HG03280 (cell line): ENCODE data around the gene ALPI.

Experiments used
- ATAC-seq: cut with Tn5 transposase; IDR thresholded peaks from one replicate; pipeline ENCODE4 v1.9.1; 2021; ENCODE audit warnings: mild to moderate bottlenecking, moderate library complexity; ENCODE audit not compliant: unreplicated experiment

The ALPI gene

DNA sequence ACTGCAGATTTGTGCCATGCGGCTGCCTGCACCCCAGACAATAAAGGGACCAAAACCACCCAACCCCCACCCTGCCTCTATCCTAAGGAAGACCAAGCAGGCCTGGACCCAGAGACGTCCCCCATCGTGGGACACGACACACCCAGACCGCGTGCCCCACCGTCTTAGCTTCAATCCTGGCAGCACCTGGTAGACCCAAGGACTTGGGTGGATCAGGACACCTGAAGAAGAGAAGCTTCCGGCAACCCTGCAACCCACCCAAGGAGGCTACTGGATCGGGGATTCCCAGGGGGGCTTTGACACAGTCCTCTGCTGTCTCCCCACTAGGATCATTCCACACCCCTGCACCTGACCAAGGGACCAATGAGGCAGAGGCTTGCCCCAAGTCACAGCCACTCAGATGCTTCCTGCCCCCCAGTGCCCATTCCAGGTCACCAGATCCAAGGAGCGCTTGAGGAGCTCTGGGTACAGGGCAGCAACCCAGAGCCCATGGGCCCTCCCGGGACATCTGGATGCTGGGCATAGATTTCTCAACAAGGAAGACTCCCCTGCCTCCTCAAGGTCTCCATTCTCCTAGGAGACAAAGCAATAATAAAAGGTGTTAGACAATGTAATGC, 3.6 kb downstream of the ALPI start:
- no peak for ATAC-seq

DNA sequence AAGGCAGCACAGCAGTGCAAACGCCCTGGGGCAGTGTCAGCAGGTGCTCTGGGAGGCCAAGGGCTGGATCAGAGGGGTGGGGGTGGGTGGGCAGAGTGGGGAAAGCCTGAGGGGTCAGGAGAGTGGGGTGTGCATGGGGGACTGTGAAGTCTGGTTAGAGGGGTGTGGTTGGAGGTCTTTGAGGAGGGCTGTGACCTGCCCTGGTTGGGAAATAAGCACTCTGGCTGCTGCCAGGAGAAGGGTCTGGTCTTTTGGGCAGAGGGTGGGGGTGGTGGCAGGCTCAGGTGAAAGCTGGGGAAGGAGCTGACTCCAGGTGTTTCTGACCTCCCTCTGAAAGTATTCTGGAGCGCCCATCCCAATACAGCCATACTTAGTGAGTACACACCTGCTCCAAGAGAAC, 4.2 kb downstream of the ALPI start:
- no peak for ATAC-seq

GRCh38 chr2:232463701-232464543, 8.0 kb downstream of the ALPI start:
- no peak for ATAC-seq

- no peak for ATAC-seq
These were observed 8.6 kb downstream of the ALPI start for GRCh38 chr2:232464544-232464885.

DNA sequence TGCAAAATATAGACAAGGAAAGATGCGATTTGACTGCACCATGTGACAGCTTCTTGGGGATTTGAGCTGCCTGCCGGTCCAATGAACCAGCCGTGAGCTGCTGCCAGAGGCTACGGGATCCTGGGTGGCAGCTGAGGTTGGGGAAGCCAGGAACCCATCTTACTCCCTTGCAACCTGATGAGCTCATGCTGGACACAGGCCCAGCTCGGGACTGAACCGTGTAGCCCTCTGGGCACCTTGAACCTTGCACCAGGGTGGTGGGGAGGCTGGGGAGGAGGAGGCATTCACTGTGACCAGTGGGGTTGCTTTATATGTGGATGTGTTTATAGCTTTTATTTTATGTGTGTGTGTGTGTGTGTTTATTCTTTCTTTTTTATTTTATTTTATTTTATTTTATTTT, 9.1 kb downstream of the ALPI start:
- no peak for ATAC-seq

DNA sequence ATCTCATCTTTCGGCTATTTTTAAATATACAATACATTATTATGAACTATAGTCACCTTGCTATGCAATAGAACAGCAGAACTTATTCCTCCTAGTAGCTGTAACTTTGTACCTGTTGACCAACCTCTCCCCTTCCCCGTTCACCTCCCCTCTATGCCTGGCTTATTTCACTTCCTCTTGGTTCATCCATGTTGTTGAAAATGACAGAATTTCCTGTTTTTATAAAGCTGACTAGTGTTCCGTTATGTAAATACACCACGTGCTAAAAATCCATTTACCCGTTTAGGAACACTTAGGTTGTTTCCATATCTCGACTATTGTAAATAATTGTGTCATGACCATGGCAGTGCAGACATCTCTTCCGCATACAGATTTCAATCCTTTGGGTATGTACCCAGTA, 10.3 kb downstream of the ALPI start:
- no peak for ATAC-seq

DNA sequence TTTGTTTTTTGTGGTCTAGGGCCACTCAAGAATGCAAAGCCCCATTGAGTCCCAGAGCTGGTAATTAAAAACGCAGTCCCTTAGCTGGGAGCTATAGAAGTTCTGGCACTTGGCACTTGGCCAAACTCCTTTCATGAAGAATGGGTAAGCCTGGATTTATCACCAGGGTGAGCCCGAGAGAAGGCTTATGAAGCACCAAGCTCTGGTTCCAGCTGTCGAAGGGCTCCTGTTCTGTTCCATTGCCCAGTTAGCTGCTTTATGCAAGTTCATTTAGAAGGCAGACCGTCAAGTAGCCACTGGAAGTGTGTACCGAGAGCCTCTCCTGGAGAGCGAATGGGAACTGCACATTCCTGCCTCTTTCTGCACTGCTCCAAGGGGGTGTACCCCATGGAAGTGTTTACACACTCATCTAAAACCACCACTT, 17.5 kb downstream of the ALPI start:
- no peak for ATAC-seq

DNA sequence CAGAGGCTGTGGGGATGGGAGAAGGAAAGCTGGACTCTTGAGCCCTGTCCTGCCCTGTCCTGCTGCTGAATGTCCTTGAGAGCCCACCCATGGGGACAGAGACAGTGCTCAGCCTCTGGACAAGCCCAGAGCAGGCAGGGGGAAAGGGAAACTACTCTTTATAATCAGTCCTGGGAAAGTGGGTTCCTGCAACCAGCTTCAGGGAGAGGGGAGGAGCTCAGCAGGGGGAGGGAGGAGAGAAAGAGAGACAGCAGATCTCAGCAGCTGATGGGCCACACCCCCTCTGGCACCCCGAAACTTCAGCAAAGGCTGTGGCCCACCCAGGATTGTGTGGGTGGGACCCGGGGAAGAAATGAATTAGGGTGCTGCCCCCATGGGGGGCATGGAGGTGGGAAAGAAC, 20.1 kb downstream of the ALPI start:
- no peak for ATAC-seq

DNA sequence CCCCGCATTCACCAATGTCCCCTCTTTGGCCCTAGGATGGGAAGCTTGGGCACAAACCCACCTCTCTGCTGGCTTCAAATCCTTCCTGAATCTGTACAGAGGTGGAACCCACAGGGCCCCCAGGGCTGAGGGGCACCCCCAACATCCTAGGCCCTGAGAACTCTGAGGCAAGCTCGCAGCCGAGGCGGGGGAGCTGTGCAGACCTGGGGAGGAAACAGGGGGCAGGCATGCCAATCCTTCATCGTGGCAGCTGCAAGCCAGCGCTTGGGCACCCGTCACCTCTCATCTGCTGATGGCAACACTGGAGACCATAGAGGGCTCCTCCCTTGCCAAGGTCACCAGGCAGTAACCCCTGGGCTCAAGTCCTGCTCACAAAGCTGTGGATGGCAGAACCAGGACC, 20.8 kb downstream of the ALPI start:
- no peak for ATAC-seq

DNA sequence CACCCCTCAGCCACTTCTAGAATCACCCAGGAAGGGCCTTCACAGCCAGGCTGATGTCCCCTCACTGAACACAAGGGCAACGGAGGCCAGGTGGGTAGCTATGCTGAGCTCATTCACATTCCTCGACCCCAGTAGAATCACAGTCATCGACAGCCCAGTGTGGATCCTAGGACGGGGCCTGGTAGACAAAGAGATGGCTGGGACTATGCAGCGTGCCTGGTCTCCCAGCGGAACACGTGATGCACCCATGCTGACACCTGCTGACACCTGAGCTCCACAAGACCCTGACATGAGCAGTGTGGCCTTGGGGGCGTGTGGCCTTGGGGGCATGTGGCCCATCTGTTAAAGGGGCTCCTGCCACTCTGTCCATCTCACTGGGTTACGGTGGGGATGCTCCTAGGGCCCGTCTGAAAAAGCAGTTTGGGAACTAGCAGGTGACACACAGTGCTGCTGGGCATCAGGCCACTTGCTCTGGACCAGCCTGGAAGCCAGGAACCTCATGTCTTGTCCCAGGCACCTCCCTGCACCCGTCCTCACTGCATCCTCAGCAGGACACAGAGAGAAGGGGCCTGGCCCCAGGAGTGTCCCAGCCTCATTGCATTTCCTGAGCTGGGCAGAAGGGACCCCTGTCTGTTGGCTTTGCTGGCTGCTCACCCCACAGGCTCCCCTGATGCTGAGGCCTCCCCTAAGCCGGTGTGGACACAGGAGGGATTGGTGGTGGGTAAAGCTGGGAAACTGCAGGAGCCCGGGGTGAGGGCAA, 22.0 kb downstream of the ALPI start:
- no peak for ATAC-seq

DNA sequence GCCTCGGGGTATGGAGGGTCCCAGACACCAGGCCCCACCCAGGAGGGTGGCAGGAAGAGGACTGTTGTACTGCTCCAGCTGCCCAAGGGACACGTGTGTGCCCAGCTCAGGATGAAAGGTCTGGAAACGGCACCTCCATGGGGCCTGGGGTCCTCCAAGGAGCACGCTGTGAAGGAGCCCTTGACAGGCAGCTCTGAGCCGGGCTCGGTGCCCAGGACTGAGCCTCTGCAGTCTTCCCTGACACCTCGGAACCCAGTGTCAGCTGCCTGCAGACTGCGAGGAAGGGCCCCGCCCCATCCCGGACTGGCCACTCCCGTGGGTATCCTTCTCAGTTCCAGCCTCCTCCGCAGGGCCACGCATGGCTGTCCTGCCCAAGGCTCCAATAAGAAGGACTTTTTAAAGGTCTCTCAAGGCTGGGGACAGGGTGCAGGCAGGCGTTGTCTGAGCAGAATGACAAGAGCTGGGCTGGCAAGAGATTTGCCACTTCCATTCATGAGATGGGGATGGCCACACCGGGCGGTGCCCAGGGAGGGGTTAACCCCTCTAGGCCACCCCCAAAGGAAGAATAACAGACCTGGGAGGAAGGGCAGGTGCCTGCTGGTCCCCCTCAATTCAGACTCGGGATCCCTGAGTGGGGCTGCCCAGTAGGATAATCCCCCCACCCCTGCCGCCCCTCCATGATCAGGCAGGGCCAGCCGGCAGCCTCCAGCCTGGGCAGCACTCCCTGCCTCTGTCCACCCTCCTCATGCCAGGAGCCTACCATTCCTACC, 22.8 kb downstream of the ALPI start:
- ATAC-seq = no peak

DNA sequence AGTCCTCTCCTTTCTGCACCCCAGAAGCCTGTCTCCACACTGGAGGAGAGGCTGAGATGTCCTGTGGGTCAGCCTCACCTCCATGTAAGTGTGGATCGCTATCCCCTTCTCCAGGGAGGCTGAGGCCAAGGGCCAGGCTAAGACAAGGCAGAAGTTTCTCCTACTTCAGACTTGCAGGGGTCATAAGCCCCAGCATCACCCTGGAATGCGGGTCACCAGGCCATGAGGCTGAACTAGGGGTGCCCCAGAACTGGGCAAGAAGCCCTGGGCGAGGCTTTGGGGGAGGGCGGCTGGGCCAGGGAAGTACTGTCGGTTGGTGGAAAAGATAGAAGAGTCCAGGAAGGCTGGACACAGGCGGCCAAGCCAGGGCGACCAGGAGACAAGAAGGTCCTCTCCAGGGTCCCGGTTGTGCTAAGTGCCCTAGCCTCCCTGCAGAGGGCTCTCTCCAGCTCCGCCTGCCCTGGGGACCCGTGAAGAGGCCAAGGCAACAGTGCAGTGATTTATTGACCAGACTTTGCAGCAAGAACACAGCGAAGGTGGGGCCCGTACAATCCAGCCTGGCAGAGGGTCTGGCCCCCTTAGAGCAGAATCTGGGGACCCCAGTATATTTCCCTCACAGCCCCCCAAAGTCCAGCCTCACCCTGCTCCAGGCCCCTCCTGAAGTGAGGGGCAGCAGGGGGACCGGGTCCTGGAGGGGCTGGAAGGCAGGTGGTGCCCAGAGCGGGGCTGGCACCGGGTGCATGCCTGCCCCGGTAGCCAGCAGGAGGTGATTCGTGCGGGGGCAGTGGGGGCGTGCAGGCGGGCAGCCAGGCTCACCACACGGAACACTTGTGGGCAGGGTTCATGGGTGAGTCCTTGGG, 23.6 kb downstream of the ALPI start:
- ATAC-seq = no peak

- ATAC-seq = no peak
These were observed 24.5 kb downstream of the ALPI start for GRCh38 chr2:232480201-232481190.

GRCh38 chr2:232481322-232482140, 25.6 kb downstream of the ALPI start:
- ATAC-seq = no peak

DNA sequence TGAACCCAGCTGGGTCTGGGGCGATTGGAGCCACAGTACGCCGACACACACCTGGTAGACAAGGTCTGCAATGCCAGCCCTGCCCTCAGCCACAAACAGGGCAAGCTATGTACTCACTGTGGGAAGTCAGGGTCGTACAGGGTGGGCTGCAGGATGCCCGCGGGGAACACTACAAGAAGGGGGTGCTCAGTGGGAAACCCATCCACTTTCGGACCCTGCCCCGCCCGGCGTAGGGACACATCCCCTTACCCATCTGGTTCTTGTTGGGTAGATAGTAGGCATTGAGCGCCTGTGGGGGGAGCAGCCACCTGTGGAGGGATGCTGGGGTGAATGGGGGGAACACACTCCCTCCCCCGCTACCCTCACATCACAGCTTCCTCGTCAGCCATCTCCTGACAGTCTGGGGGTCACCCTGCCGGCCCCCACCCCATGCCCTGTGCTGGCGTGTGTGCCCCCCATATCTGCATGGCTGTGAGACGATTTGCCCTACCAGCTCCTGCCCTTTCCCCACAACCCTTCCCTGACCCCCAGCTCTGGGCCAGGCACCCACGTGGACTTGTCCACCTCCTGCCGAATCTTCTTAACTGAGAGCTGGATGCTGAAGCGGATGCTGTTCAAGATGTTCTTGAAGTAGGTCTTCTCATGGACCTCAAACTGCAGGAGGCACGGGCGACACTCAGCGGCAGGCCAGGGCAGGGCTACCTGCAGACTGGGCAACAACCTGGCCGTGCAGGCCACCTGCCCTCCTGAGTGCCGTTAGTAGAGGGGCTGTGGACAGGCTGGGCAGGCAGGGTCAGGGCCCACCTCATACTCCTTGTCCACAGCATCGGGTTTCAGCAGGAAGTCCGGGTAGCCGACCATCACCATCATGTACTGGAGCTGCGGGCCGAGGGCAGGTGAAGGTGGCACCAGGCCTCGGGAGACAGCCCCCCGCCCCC, 26.6 kb downstream of the ALPI start:
- ATAC-seq = no peak

DNA sequence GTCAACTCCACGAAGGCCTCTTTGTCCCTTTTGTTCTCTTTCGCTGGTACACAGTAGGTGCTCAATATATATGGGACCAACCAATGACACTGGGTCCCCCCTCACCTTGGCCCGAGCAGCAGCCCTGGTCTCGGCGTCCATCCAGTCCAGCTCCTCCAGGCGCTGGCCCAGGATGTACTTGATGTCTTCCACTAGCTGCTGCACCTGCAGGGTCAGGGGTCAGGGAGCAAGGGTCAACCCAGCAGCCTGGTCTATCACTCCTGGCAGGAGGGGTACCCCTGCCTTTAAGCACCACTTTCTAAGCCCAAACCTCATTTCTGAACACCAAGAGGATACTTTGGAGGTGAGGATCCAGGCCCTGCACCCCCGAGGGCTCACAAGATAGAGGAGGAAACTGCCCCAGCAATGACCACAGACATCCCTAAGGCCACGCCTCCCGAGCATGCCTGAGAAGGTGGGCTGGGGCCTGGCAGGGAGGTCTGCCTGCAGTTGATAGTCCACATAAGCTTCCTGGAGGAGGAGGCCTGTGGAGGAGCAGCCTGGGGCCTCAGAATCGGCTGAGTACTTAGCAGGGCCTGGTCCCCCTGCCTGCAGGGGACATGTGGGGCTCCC, 27.5 kb downstream of the ALPI start:
- ATAC-seq = no peak
